HG02678 (cell line): Measurements from ENCODE around the gene CLK2.
A peak's percentile ranks its signal among the peaks of the same experiment; 100 is the strongest.
"Not testable (repeated sequence)": the region's sequence is repeated elsewhere in the genome, so short reads cannot be mapped to it uniquely, and the experiment has no call there.

Experiments used
- ATAC-seq: cut with Tn5 transposase; IDR thresholded peaks from one replicate; pipeline ENCODE4 v1.9.1; 2021; ENCODE audit warnings: mild to moderate bottlenecking, moderate library complexity; ENCODE audit not compliant: unreplicated experiment

Gene CLK2

DNA sequence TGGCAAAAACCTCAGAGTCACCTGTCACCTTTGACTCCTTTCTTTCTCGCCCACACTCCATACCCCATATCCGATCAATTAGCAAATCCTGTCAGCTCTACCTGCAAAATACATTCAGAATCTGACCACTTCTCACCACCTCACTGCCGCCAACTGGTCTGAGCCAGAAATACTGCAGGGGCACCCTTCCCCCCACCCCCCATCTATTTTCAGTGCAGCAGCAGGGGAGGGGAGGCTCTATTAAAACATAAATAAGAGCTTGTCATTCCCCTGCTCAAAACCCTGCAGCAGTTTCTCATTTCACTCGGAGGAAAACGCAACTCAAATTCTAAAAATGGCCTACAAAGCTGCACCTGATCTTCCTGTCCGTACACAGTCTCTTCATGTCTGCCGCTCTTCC is 24.1 kb upstream of the CLK2 start:
- no peak for ATAC-seq

GRCh38 chr1:155296661-155297060 is 23.4 kb upstream of the CLK2 start:
- ATAC-seq: no peak

- no peak for ATAC-seq
Observed at GRCh38 chr1:155295942-155296267, 22.6 kb upstream of the CLK2 start.

DNA sequence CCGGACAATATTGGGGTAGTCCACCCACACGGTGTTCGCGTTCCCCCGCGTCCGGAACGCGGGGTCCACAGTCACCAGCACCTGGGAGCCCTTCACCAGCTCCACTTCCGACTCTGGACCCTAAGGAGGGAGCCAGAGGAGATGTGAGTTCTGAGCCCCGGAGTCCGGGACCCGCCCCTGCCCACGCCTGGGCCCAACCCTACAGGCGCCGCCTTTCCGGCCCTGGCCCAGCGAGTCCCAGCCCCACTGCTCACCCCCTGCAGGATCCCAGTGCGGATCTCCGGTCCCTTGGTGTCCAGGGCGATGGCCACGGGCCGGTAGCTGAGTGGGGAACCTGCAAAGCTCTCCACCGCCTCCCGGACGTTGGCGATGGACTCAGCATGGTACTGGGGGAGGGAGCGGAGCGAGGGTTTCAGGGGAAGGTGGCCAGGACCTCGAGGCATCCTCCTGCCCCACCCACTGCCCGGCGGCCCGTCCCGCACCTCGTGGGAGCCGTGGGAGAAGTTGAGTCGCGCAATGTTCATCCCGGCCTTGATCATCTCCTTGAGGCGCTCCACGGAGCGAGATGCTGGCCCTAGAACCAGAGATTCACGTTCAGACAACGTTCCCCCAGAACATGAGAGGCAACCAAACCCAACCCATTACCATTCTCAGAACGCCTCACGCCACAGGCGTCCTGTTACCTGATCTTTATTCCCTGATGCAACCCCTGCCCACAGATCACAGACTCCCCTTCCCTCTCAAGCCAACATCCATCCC is 22.1 kb upstream of the CLK2 start:
- ATAC-seq: no peak

DNA sequence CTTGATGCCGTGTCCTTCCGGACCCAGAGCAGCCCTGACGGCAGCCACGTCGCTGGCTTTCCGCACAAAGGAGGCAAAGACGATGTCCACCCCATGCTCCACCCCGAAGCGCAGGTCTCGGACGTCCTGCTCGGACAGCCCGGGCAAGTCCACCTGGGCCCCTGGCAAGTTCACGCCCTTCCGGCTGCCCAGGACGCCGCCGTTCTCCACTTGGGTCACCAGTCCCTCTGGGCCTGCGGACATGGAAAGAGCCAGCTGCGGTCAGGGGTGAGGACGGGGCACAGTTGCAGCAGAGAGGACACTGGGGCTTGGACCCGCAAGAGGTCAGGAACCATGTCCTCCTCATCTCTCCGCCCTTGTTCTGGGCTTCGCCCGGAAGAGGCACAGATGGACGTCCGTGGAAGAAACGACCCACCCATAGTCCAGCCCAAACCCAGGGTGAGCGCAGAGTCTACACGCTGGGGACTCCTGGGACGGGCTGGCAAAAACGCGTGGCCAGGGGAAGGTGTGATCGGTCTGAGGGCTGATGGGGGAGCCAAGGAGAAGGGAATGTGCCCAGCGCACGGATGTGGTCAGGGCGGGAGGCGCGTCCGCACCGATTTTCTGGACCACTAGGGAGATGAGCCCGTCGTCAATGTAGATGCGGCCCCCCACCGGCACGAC is 21.3 kb upstream of the CLK2 start:
- ATAC-seq: no peak

GRCh38 chr1:155293086-155293749 is 19.9 kb upstream of the CLK2 start:
- no peak for ATAC-seq

GRCh38 chr1:155291006-155291405 is 17.7 kb upstream of the CLK2 start:
- not testable (repeated sequence) for ATAC-seq

DNA sequence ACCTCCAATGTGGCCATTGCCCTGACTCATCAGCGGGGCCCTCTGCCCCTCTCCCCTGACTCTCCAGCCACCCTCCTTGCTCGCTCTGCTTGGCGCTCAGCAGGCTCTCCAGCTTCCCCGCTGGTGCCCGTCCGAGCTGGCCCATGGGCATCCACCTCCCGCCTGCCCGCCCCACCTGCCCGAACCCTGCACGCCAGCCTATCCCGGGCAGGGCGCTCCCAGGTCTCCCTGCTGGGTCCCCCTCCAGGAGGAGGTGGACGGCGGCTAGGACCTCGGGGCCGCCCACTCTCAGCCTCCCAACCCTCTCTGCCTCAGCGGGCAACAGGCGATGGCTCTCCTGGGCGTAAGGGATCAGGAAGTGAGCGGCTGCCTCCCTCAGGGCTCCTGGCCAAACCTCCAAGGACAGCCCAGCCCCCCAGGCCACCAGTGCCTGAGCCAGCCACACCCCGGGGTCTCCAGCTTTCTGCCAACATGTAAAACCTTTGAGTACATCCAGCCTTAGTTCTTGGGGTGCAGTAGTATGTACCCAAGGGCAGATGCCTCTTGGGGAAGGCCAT is 14.8 kb upstream of the CLK2 start:
- no peak for ATAC-seq

GRCh38 chr1:155286544-155286943 is 13.2 kb upstream of the CLK2 start:
- no peak for ATAC-seq

- no peak for ATAC-seq
Observed at GRCh38 chr1:155285631-155286044, 12.3 kb upstream of the CLK2 start.

- ATAC-seq: no peak
Observed at GRCh38 chr1:155285063-155285462, 11.8 kb upstream of the CLK2 start.

DNA sequence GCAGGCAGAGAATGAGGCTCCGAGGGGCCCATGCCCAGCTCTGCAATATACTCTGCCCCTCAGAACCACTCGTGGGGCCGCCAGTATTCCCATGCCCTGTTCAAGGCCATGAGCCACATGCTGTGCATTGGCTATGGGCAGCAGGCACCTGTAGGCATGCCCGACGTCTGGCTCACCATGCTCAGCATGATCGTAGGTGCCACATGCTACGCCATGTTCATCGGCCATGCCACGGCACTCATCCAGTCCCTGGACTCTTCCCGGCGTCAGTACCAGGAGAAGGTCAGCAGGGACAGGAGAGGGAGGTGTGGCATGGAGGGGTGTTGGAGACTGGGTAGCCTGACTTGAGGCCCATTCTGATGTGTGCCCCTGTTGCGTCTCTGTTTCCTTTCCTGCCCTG is 11.2 kb upstream of the CLK2 start:
- ATAC-seq: no peak

GRCh38 chr1:155282488-155283091 is 9.3 kb upstream of the CLK2 start:
- no peak for ATAC-seq

DNA sequence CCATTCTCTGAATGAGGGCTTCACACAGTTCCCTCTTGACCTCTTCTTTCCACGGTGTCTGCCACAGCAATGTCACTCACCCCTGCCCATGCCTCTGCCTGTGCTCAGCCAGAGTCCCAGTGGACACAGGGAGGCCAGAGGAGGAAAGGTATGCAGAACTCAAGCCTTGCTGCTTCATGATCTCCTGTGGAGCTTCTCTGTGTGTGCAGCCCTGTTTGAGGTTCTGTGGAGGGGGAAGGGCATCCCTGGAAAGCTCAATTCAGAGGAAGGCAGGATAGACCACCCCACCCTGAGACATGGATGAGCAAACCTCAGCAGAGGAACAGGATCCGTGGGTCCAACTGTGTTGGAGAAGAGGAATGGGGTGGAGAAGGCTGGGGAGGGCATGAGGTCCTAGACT is 6.0 kb upstream of the CLK2 start:
- no peak for ATAC-seq

GRCh38 chr1:155278689-155279160 is 5.4 kb upstream of the CLK2 start:
- ATAC-seq: no peak

DNA sequence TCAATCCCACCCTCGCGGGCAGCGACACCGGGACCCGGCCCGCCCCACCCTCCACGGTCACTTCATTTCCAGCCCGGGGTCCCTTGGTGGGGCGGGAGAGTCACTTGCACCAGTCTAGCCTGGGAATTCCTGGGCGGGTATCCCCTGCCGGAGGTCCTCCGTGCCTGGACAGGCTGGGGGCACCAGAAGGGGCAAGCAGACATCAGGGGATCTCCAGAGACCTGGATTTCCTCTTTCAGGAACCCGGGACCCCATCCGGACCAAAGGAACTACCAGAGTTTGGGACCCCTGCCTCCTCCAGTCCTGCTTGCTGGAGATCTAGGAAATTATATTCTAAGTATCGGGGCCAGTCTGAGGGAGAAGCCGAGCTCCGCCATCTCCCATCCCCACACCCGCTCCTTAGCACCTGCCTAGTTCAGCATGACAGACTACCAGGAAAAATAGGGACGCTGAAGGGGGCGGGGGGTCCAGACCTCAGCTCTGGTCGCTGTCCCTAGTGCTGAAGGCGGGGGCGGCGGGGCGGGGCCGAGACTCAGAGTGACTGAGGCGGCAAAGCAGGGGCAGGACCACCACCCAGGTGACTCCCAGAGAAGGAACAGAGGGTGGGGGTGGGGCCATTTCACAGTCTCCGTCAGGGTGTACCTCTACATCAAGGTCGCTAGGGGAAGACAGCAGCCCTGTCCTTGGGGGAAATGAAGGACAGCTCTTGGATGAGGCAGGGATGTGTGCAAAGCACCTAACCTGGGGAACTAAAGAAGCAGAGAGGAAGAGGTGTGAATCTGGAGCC is 4.8 kb upstream of the CLK2 start:
- no peak for ATAC-seq

DNA sequence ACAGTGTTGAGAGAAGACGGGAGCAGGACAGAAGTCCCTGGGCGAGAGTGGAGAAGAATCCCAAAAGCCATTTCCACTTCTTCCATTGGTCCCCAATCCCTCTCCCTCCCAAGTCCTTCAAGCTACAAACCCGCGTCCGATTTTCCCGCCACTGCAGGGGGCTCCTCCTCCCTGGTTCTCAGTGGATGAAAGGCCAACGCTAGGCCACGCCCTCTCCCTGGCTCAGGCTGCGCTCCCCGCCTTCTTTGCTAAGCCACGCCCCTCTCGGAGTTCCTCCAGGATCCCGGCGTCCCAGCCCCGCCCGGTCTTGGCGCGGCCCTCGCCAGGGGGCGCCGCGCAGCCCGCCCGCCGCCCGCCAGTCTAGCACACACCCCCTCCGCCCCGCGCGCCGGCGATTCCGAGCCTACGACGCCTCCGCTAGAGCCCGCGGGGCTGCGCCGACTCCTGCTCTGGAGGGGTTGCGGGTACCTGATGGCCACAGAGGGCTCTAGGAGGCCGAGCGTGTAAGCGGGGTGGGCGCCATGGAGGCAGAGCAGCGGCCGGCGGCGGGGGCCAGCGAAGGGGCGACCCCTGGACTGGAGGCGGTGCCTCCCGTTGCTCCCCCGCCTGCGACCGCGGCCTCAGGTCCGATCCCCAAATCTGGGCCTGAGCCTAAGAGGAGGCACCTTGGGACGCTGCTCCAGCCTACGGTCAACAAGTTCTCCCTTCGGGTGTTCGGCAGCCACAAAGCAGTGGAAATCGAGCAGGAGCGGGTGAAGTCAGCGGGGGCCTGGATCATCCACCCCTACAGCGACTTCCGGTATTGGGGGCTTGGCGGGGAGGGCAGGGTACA is 4.0 kb upstream of the CLK2 start, which contains the start of gene HCN3:
HCN3 (plus strand) TSS at position 394 of the 832 bp plus-strand sequence; CDS start at position 522, 128 bp downstream.
- peak; percentile 64 for ATAC-seq

DNA sequence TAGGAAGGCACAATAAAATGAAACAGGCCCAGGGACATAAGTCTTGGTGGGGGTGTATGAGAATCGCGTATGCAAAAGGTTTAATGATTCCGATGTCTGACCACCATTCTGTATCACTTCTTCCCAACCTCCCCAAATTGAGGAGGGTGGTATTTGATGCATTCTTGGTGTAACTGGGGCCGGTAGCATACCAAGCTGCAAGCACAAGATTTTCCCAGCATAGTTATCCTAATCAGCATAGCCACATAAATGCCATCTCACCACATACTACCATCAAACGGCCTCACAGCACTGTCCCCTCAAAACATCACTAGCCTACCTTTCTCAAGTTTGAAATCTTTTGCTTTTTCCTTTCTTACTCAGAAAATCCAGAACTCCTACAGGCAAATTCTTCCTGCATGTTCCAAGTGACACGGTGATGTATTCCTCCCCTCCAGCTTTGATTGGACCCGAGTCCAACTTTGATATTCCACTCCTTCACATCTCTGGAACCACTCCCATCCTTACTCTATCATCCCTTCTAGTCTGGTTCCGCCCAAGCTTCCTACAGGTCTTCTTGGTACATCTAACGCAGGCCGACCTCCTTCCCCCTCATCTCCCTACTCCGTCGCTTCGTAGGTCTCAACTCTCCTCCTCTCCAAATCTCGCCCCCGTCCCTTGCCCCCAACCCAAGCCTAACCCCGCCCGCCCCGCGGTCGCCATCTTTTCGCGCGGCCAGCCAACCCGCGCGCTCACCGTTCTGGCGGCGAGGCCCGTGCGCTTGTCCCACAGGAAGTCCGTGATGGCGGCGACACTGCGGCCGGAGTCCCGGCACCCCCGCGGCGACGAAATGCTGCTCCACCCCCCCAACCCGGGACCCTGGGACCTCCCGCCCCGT is 600 bp downstream of the CLK2 start:
- peak; percentile 36 for ATAC-seq

DNA sequence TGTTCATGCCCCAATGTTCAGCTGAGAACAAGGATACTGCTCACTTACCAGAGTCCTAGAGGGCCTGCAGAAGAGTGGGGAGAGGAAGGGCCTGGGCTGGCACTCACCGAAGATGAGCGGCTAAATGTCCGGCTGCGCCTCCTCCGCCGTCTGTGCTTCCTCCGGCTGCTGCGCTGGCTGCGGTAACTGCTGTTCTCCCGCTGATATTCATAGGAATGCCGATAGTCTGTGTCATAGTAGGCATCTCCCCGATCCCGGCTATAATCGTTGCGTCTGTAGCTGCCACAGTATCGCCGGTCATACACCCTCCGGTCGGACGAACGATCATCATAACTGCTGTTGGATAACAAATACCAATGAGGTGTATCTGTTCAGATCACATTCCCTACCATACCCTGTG is 3.9 kb downstream of the CLK2 start:
- ATAC-seq: no peak
